NCI-H2081 (cell line): Measurements from ENCODE around the gene CCDC126.
"Not testable (repeated sequence)": the region's sequence is repeated elsewhere in the genome, so short reads cannot be mapped to it uniquely, and the experiment has no call there.

Experiments used
- DNase-seq, 2 experiments: peaks; one replicate each; lab custom pipeline; 2025; lab: John Stamatoyannopoulos, UW

The CCDC126 gene

DNA sequence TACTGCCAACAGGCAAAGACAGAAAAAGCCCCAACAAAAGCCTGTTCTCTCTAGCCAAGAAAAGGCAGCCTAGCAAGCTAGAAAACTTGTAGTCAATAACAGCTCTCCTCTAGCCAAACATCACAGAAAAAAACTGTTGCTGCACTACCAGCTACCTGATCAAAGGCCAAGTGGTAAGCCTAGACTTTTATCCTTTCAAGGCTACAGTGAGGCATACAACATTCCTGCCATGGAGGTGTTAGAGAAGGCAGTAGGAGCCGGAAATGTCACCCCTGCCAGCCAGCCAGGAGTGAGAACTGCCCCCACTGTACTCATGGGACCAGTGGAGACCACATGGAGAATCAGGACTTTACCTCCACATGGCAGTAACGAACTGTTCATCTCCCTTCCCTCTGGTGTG is 31.2 kb downstream of the CCDC126 start:
- no peak for DNase-seq

DNA sequence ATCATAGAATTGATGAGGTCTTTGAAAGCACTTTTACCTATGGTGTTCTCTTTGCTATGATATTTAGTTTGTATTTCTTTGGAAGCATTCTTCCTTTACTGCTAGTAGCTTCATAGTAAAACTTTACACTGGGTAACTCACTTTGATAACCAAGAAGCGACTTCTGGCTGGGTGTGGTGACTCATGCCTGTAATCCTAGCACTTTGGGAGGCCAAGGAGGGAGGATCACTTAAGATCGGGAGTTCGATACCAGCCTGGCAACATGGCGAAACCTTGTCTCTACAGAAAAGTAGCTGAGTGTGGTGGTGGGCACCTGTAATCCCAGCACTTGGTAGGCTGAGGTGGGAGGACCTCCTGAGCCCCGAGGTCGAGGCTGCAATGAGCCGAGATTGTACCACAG is 36.2 kb downstream of the CCDC126 start:
- DNase-seq = no peak

DNA sequence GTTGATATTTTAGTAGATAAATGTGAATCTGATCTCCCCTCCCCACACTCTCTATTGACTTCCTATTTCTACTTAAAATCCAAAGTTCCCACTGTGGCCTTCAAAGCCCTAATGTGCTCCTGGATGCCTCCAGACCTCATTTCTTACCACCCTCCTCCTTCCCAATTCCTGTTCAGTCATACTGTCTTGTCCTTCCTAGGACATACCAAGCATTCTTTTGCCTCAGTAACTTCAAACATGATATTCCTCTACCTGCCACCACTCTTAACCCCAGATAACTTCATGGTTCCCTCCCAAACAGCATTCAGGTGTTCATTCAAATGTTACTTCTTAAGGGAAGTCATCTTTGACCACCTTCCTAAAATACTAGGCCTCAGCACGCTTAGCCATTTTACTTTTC is 48.6 kb downstream of the CCDC126 start:
- DNase-seq = no peak

DNA sequence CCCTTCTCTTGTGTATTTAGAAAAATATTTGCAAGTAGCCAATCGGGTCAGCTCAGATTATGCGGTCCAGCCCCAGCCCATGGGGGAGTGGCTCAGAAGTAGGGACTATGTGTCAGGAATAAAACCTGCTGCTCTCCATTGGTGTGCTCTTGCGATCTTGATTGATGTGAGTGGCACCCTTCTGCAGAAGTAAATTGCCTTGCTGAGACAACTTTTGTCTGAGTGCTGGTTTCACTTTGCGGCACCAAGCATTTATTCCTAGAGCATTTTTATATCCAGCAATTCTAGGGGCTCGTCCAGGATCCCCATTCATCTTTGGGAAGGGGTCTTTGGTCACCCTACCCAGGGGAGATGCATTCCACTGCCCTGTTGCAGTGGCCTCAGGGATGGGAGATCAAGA is 56.8 kb downstream of the CCDC126 start:
- no peak for DNase-seq

- DNase-seq = no peak
Observed at GRCh38 chr7:23654508-23654907, 57.3 kb downstream of the CCDC126 start.

DNA sequence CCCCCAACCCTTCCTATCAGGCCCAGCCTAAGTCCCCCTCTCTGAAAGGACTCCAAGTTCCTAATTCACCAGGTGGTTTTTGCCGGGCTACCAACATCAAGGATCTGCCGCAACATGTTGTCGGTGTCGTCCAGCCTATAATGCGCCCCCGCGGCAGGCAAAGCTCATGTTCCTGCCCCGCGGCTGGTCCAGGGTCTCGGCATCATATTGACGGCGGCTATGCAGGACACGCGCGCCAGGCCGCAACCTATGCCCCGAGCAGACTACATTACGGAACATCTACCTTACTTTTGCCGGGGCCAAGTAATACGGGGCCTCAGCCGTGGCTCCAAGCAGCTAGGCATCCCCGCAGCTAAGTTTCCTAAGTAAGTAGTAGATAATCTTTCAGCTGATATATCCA is 58.3 kb downstream of the CCDC126 start:
- no peak for DNase-seq

DNA sequence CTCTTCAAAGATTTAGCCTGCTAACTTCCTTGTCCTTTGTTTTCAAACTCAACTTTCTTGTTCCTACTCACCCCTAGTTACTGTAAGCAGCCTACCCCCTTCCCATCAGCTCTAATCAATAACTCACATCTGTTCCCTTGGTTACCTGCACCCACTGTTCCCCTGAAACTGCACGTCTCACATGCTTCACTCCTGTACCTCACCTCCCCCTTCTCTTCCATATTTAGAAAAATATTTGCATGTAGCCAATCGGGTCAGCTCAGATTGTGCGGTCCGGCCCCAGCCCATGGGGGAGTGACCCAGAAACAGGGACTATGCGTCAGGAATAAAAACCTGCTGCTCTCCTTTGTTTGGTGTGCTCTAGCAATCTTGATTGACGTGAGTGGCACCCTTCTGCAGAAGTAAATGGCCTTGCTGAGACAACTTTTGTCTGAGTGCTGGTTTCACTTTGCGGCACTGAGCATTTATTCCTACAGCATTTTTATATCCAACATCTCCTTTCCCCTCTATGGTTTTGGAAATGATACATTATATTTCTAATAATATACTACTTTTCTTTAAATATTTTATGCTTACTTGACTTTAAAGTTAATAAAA is 61.7 kb downstream of the CCDC126 start:
- no peak for DNase-seq

- no peak for DNase-seq
Observed at GRCh38 chr7:23661385-23661784, 64.2 kb downstream of the CCDC126 start.

GRCh38 chr7:23662124-23662983 is 65.2 kb downstream of the CCDC126 start:
- no peak for DNase-seq

- no peak for DNase-seq
Observed at GRCh38 chr7:23662984-23663313, 65.8 kb downstream of the CCDC126 start.

DNA sequence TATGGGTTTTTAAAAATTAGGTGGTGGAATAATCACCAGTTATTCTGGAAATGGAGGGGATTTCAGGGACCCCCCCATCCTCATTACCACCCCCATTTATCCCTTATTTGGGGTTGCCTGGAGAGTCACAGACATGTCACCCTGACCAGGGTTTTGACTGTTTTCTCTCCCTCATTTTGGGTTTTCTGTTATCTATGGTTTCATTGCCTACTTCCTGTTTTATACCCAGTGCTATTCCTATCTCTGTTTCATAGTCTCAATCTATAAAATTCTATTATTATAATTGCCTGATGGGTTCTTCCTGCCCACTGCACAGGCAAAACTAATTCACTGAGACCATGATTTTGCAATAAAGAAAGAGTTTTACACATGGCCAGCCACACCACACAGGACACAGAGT is 66.9 kb downstream of the CCDC126 start:
- DNase-seq = no peak

DNA sequence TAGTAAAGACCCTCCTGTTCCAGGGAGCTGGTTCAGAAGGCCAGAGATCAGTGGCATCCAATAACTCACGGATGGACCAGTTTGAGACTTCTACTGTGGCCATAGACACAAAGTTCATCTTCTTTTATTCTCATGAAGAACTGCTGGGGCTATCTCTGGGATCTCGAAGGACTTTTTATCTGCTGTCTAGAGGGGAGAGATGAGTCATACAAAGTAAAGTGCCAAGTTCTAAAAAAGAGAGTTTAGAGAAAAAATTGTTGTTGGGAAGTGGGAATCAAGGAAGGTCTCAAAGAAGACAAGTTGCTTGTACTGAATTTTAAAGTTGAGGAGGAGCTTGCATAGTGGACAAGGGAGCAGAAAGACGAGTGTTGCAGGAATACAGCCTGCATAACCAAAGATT is 74.9 kb downstream of the CCDC126 start:
- no peak for DNase-seq

- DNase-seq = peak; percentile 92 to 94
Observed at GRCh38 chr7:23679898-23680413, 82.8 kb downstream of the CCDC126 start, which contains the start of gene FAM221A. TSS of gene FAM221A (plus strand) at chr7:23680199. CDS start at chr7:23680219, 20 bp downstream.

- DNase-seq = peak; percentile 91 to 94
Observed at GRCh38 chr7:23680414-23681405, 83.5 kb downstream of the CCDC126 start.

GRCh38 chr7:23684041-23684440 is 86.9 kb downstream of the CCDC126 start:
- DNase-seq = not testable (repeated sequence)

GRCh38 chr7:23685731-23686130 is 88.5 kb downstream of the CCDC126 start:
- no peak for DNase-seq

- no peak for DNase-seq
Observed at GRCh38 chr7:23687011-23687410, 89.8 kb downstream of the CCDC126 start.

GRCh38 chr7:23689165-23689564 is 92.0 kb downstream of the CCDC126 start:
- no peak for DNase-seq

- no peak for DNase-seq
Observed at GRCh38 chr7:23691320-23691719, 94.1 kb downstream of the CCDC126 start.

GRCh38 chr7:23693224-23693623 is 96.0 kb downstream of the CCDC126 start:
- DNase-seq = no peak
